Epithelial cell of proximal tubule (primary cell): ENCODE measurements around the gene TMEM50B. TPM values are rescaled to one million over a fixed set of nuclear protein-coding genes. Genes with fewer than 3 reads are reported as not detected.

Experiments
- DNase-seq: peaks from one replicate; pipeline ENCODE4 v3.0.0-alpha.2; 2011; ENCODE audit warnings: low read depth
- H3K4me3 ChIP-seq: 2 replicates; pipeline ENCODE4 v1.5.1; 2011; ENCODE audit warnings: low read depth, mild to moderate bottlenecking, low read length
- total RNA-seq: library from RNA; depleted of rRNA; stranded (reverse); fragments of >200 nt; gene quantifications from 2 replicates; pipeline ENCODE4 v1.2.3, GENCODE V29; 2015
- TF ChIP-seq, protein P1 (sequence below): conservative IDR thresholded peaks from 2 replicates; pipeline ENCODE4 v1.5.1; 2012; ENCODE audit warnings: low read depth, mild to moderate bottlenecking, low read length

TMEM50B gene
- total RNA-seq, 1 donor from 2014 or later = 39.8 TPM

DNA sequence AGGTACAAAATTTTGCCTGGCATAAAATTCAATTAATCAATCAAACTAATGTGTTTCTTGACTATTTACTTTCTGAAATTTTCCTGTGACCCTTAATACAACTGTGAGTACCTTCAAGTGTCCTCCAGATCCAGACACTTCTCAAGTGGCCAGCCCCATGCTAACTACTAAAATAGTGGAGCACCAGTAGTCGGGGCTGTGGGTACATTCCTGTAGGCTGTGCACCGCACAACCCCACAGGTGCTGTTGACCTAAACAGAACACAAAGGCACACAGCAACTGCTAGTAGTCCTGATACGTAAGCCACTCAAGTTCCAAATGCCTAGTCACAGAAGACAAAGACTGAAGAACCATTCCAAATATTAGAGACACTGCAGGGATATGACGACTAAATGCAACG lies 36.6 kb downstream of the TMEM50B start:
- no peak for DNase-seq
- TF ChIP-seq, protein P1, sequence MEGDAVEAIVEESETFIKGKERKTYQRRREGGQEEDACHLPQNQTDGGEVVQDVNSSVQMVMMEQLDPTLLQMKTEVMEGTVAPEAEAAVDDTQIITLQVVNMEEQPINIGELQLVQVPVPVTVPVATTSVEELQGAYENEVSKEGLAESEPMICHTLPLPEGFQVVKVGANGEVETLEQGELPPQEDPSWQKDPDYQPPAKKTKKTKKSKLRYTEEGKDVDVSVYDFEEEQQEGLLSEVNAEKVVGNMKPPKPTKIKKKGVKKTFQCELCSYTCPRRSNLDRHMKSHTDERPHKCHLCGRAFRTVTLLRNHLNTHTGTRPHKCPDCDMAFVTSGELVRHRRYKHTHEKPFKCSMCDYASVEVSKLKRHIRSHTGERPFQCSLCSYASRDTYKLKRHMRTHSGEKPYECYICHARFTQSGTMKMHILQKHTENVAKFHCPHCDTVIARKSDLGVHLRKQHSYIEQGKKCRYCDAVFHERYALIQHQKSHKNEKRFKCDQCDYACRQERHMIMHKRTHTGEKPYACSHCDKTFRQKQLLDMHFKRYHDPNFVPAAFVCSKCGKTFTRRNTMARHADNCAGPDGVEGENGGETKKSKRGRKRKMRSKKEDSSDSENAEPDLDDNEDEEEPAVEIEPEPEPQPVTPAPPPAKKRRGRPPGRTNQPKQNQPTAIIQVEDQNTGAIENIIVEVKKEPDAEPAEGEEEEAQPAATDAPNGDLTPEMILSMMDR = no peak
- no peak overlapping the region for H3K4me3 ChIP-seq

DNA sequence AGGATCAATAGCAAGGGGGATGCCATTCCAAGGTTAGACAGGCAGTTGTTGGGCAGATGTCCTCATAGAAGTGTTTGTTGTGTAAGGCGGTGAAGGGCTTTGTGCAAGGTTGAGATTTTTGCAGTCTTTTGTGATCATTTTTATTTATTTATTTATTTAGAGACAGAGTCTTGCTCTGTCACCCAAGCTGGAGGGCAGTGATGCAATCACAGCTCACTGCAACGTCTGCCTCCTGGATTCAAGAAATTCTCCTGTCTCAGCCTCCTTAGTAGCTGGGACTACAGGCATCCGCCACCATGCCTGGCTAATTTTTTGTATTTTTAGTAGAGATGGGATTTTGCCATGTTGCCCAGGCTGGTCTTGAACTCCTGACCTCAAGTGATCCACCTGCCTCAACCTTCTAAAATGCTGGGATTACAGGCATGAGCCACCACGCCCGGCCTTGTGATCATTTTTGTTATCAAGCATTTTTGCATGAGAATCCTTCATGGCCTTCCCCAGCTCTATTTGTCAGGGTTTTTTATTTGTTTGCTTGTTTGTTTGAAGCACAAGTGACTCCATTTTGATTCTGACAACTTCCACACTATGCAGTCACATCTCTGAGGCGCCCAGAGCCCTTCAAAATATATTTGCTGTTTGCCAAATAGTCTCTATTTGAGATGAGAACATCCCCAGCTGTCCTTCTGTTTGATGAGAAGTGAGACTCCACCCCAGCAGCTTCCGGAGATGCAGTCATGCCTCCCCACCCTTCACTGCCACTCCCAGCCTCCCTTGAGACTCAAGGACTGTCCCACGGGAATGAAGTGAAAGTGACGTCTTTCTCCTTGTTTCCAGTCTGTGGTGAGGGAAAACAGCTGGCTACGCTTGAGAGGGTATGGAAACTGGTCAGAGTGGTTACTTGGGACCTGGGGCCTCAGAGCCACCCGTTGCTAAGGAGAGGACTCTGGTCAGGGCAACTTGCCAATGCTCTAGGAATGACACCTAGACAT lies 38.0 kb downstream of the TMEM50B start:
- TF ChIP-seq, protein P1 = no peak
- no peak overlapping the region for H3K4me3 ChIP-seq
- DNase-seq = peak; percentile 77

DNA sequence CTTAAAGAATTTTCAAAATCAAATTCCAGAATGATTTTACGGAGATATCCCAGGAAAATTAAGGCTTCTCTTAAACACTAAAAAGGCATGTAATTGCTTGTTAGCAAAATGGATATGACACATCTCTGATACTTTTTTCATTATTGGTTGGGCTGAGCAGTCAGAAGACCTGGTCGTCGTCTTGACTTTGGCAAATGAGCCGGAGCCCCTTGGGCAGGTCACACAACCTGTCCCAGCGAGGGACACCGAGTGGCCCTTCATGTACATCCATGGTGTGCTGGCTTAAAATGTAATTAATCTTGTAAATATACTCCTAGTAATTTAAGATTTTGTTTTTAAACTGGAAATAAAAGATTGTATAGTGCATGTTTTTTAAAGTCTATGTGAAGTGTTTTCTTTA lies 42.6 kb downstream of the TMEM50B start:
- TF ChIP-seq, protein P1 = no peak
- no peak overlapping the region for H3K4me3 ChIP-seq

GRCh38 chr21:33434770-33435360 lies 44.9 kb downstream of the TMEM50B start:
- TF ChIP-seq, protein P1 = no peak
- no peak overlapping the region for H3K4me3 ChIP-seq
- peak; percentile 66 for DNase-seq

More for the DNA sequence above, 42.6 kb downstream of the TMEM50B start:
- no peak for DNase-seq

DNA sequence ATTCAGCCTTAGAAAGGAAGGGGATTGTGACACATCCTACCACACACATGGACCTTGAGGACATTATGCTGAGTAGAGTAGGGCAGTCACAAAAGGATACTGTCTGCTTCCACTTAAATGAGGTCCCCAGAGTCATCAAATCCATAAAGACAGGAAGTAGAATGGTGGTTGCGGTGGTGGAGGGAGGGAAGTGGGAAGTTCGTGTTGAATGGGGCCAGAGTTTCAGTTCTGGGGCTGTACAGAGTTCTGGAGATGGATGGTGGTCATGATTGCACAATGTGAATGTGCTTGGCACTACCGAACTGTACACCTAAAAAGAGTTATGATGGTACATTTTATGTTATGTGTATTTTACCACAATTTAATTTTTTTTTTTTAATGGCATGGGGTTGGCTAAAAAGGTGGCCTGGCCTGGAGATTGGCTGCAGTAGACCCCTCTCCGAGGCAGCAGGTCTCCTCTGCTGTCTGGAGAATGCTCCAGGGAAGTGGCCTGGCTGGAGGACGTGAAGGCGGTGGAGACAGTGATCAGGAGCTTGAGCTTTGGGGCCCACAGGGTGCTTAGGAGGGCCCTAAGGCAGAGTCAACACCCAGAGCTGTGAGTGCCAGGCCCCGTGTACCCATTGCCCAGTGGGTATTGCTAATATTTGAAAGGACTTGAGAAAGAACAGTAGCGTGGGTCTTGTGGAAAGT lies 46.2 kb downstream of the TMEM50B start:
- no peak for DNase-seq
- TF ChIP-seq, protein P1 = no peak
- no peak overlapping the region for H3K4me3 ChIP-seq

DNA sequence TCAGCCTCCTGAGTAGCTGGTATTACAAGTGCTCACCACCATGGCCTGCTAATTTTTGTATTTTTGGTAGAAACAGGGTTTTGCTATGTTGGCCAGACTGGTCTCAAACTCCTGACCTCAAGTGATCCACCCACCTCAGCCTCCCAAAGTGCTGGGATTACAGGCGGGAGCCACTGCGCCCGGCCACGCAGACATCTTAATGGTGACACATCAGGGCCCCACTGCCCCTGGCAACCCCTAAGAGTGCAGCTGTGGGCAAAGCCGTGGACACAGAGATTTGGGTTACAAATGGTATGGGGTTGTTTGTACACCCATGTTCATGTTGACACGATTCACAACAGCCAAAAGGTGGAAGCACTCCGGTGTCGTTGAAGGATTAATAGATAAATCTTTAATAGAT lies 46.8 kb downstream of the TMEM50B start:
- no peak for DNase-seq
- H3K4me3 ChIP-seq = no peak overlapping the region
- TF ChIP-seq, protein P1 = no peak
